HepG2 (cell line): ENCODE measurements around the gene SULT4A1. TPM values are rescaled to one million over a fixed set of nuclear protein-coding genes. Genes with fewer than 3 reads are reported as not detected.
A peak's percentile ranks its signal among the peaks of the same experiment; 100 is the strongest.

Experiments
- ATAC-seq: fragments of 200-7000 bp; cut with Tn5 transposase; 3 replicates; pipeline ENCODE4 v1.9.1; 2020; ENCODE audit warnings: mild to moderate bottlenecking, moderate library complexity
- BruUV-seq: library from RNA; stranded (reverse); fragments of 400-500 nt; replicated peaks from 2 replicates; lab custom pipeline; 2021; lab: Mats Ljungman, UMichigan
- CTCF ChIA-PET: fragments of 300-600 bp; formaldehyde crosslinking; extraction: SDS; loops from one replicate; lab custom pipeline; 2021; ENCODE audit warnings: low total read pairs, inconsistent platforms, low intra/inter-chr PET ratio; lab: Yijun Ruan, JAX
- POLR2A ChIA-PET: fragments of 350-600 bp; sonication (Branson Sonifier 250); formaldehyde crosslinking; loops from one replicate; lab custom pipeline; 2020; ENCODE audit warnings: antibody characterized with exemption, inconsistent platforms; lab: Yijun Ruan, JAX
- DNase-seq: peaks from one replicate; pipeline ENCODE4 v3.0.0-alpha.2; 2015; ENCODE audit warnings: low spot score
- FAIRE-seq: peaks from 3 replicates; lab custom pipeline; 2011; peaks lifted over from hg19 to GRCh38; lab: Jason Lieb, UNC
- H2AFZ ChIP-seq: one replicate; pipeline ENCODE4 v1.6.1; 2011; ENCODE audit warnings: low read length, inconsistent platforms
- H3K27ac ChIP-seq: fragments of 300-600 bp; 3 replicates; pipeline ENCODE4 v1.8.0; 2011; ENCODE audit warnings: mixed run types, mild to moderate bottlenecking, mixed read lengths, low read length, inconsistent platforms; ENCODE audit not compliant: insufficient read depth; ENCODE audit errors: extremely low read length
- H3K27me3 ChIP-seq, 2 experiments: fragments of 200-600 bp in 1 of 2; 2 replicates in 1 of 2; 3 replicates in 1 of 2; pipeline versions ENCODE4 v1.6.0 to v1.8.0; 2011; ENCODE audit warnings: low read length in 2 of 2, mild to moderate bottlenecking in 2 of 2, moderate library complexity in 2 of 2, inconsistent platforms in 1 of 2; ENCODE audit not compliant: insufficient read depth in 2 of 2, control insufficient read depth in 1 of 2
- H3K36me3 ChIP-seq, 2 experiments: fragments of 200-600 bp in 1 of 2; replicated peaks in 1 of 2; 2 replicates in 1 of 2; 3 replicates in 1 of 2; pipeline versions ENCODE4 v1.5.1 to v1.8.0; 2011; ENCODE audit warnings: low read length in 2 of 2, inconsistent platforms in 1 of 2; ENCODE audit not compliant: insufficient read depth in 2 of 2, control insufficient read depth in 1 of 2
- H3K4me1 ChIP-seq: 2 replicates; pipeline ENCODE4 v1.5.1; 2012; ENCODE audit warnings: low read length, inconsistent platforms; ENCODE audit not compliant: insufficient read depth
- H3K4me2 ChIP-seq: 2 replicates; pipeline ENCODE4 v1.6.0; 2011; ENCODE audit warnings: low read depth, low read length, inconsistent platforms
- H3K4me3 ChIP-seq, 3 experiments: fragments of 200-600 bp in 1 of 3; sonication (generic), shearing (Covaris generic) in 1 of 3; replicated peaks in 1 of 3; 2 replicates each; pipeline ENCODE4 v1.5.1; 2011 to 2016; ENCODE audit warnings: low read length in 3 of 3, inconsistent platforms in 2 of 3, low read depth in 2 of 3, mild to moderate bottlenecking in 2 of 3, control low read depth in 1 of 3, mixed read lengths in 1 of 3; ENCODE audit not compliant: insufficient read depth in 1 of 3
- H3K79me2 ChIP-seq: one replicate; pipeline ENCODE4 v1.6.1; 2011; ENCODE audit warnings: low read length, inconsistent platforms; ENCODE audit not compliant: insufficient read depth
- H3K9ac ChIP-seq: 2 replicates; pipeline ENCODE4 v1.6.0; 2011; ENCODE audit warnings: mild to moderate bottlenecking, low read depth, low read length, inconsistent platforms; ENCODE audit not compliant: insufficient read depth
- H3K9me3 ChIP-seq: 2 replicates; pipeline ENCODE4 v1.5.1; 2012; ENCODE audit warnings: mild to moderate bottlenecking, low read length
- H4K20me1 ChIP-seq: 2 replicates; pipeline ENCODE4 v1.6.0; 2011; ENCODE audit warnings: inconsistent platforms, mild to moderate bottlenecking, low read length, moderate library complexity; ENCODE audit not compliant: insufficient read depth
- CREB1 ChIP-seq, 2 experiments: fragments of 450-650 bp in 1 of 2; IDR thresholded peaks; 2 replicates each; pipeline ENCODE4 v1.6.1; 2016 to 2017; ENCODE audit warnings: control low read depth in 1 of 2, mild to moderate bottlenecking in 1 of 2, missing compliant biosample characterization in 1 of 2, missing genetic modification characterization in 1 of 2
- ELF3 ChIP-seq: IDR thresholded peaks from 2 replicates; pipeline ENCODE4 v1.6.1; 2016; ENCODE audit warnings: missing genetic modification reagents, missing compliant biosample characterization
- GABPB1 ChIP-seq: IDR thresholded peaks from 2 replicates; pipeline ENCODE4 v1.6.1; 2016; ENCODE audit warnings: mild to moderate bottlenecking, missing genetic modification reagents, moderate library complexity, missing compliant biosample characterization
- GLMP ChIP-seq: sonication (generic); formaldehyde crosslinking; IDR thresholded peaks from 2 replicates; pipeline ENCODE4 v1.9.0; 2021; ENCODE audit warnings: missing genetic modification reagents, mild to moderate bottlenecking, borderline replicate concordance
- GTF3A ChIP-seq: sonication (generic); formaldehyde crosslinking; conservative IDR thresholded peaks from 2 replicates; pipeline ENCODE4 v1.4.0; 2020; ENCODE audit warnings: mild to moderate bottlenecking, missing genetic modification reagents
- HNF1A ChIP-seq, 2 experiments: sonication (generic) in 1 of 2; formaldehyde crosslinking in 1 of 2; IDR thresholded peaks; 2 replicates each; pipeline versions ENCODE4 v1.4.0 to v1.6.1; 2016 to 2020; ENCODE audit warnings: borderline replicate concordance in 1 of 2, low read depth in 1 of 2, mild to moderate bottlenecking in 1 of 2, missing genetic modification reagents in 1 of 2
- IKZF5 ChIP-seq: IDR thresholded peaks from 2 replicates; pipeline ENCODE4 v1.6.1; 2018; ENCODE audit warnings: missing genetic modification reagents, mild to moderate bottlenecking, missing compliant biosample characterization
- MEIS1 ChIP-seq: sonication (generic); formaldehyde crosslinking; IDR thresholded peaks from 2 replicates; pipeline ENCODE4 v1.9.0; 2021; ENCODE audit warnings: mild to moderate bottlenecking, missing genetic modification reagents, moderate library complexity, borderline replicate concordance
- NRL ChIP-seq: sonication (generic); formaldehyde crosslinking; IDR thresholded peaks from 2 replicates; pipeline ENCODE4 v1.5.0; 2020; ENCODE audit warnings: missing genetic modification reagents, mild to moderate bottlenecking, moderate library complexity, borderline replicate concordance
- RARG ChIP-seq: sonication (generic); formaldehyde crosslinking; IDR thresholded peaks from 2 replicates; pipeline ENCODE4 v1.4.0; 2020; ENCODE audit warnings: low read depth, mild to moderate bottlenecking, missing genetic modification reagents
- RBM22 ChIP-seq: fragments of 200-400 bp; formaldehyde crosslinking; optimal IDR thresholded peaks from 2 replicates; pipeline ENCODE3; 2017; ENCODE audit warnings: mild to moderate bottlenecking, low read length, moderate library complexity
- SNAPC2 ChIP-seq: sonication (generic); formaldehyde crosslinking; IDR thresholded peaks from 2 replicates; pipeline ENCODE4 v1.8.1; 2022; ENCODE audit warnings: mild to moderate bottlenecking, missing genetic modification reagents
- THAP11 ChIP-seq: IDR thresholded peaks from 2 replicates; pipeline ENCODE4 v1.6.1; 2016; ENCODE audit warnings: missing biosample characterization, missing genetic modification reagents
- TP53 ChIP-seq: sonication (generic); formaldehyde crosslinking; conservative IDR thresholded peaks from 2 replicates; pipeline ENCODE4 v1.4.0; 2020; ENCODE audit warnings: missing genetic modification reagents
- ZNF207 ChIP-seq: fragments of 450-650 bp; IDR thresholded peaks from 2 replicates; pipeline ENCODE4 v1.6.1; 2016; ENCODE audit warnings: antibody characterized with exemption, borderline replicate concordance
- ZNF234 ChIP-seq: sonication (generic); formaldehyde crosslinking; conservative IDR thresholded peaks from 2 replicates; pipeline ENCODE4 v1.5.1; 2020; ENCODE audit warnings: mild to moderate bottlenecking, missing genetic modification reagents
- ZNF550 ChIP-seq: sonication (generic); formaldehyde crosslinking; IDR thresholded peaks from 2 replicates; pipeline ENCODE4 v1.4.0; 2020; ENCODE audit warnings: mild to moderate bottlenecking, missing genetic modification reagents, borderline replicate concordance
- ZNF619 ChIP-seq: sonication (generic); formaldehyde crosslinking; IDR thresholded peaks from 2 replicates; pipeline ENCODE4 v1.4.0; 2020; ENCODE audit warnings: mild to moderate bottlenecking, missing genetic modification reagents
- ZSCAN12 ChIP-seq: sonication (generic); formaldehyde crosslinking; IDR thresholded peaks from 2 replicates; pipeline ENCODE4 v1.9.0; 2021; ENCODE audit warnings: mild to moderate bottlenecking, missing genetic modification reagents
- WGBS: methylation state at CpG from one replicate; pipeline ENCODE4 v1.1.6; 2017; ENCODE audit warnings: low lambda C conversion rate; 5-methylcytosine and 5-hydroxymethylcytosine counted together
- in situ Hi-C: cut with HindIII; loops from 2 replicates; pipeline ENCODE4 v1.10.0; 2017; ENCODE audit warnings: low pct_unique_long_range_greater_than_20kb; ENCODE audit not compliant: extremely low pct_ligation_motif_present
- intact Hi-C: fragments of 100-400 bp; cut with micrococcal nuclease; formaldehyde crosslinking; loops from one replicate; pipeline ENCODE4 v1.10.0; 2022; ENCODE audit not compliant: unreplicated experiment
- polyA plus RNA-seq, 8 experiments: library from polyadenylated mRNA; depleted of rRNA in 3 of 8; stranded (reverse) in 7 of 8; unstranded in 1 of 8; fragments of >200 nt; fragmentation: Illumina TruSeq in 4 of 8; extraction: Trizol in 4 of 8; gene quantifications; 2 replicates each; pipeline versions ENCODE4 v1.2.1 to v1.2.3, GENCODE V29; 2011 to 2016; ENCODE audit warnings: low read depth in 4 of 8, missing spikeins in 1 of 8, mixed read lengths in 1 of 8; ENCODE audit not compliant: insufficient read depth in 1 of 8
- total RNA-seq, 5 experiments: library from RNA; depleted of rRNA; stranded (reverse); fragments of >200 nt; fragmentation: Illumina TruSeq; extraction: Trizol; gene quantifications; 2 replicates each; pipeline ENCODE4 v1.2.3, GENCODE V29; 2016; ENCODE audit warnings: low read depth in 1 of 5

SULT4A1 gene
- total and polyA plus RNA-seq, 2 of the 13 experiments (the other 11 are each of a cell fraction or from before 2014, with no cell fraction given): not detected

DNA sequence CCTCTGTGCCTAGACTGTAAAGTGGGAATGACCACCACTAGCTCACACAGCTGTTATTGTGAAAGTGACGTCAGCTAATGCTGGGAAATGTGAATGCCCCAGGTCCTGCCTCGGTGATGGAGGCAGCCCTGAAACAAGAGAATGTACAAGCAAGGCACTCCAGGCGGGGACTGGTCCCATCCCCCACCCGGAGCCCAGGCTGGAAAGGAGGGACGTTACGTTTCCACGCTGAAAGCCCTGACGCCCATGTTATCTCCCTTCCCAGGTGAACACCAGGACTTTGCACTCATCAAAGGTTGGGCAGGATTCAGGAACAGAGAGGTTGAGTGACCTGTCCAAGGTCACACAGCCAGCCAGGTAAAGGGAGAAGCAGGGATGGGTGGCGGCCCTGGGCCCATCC, 784 bp downstream of the SULT4A1 start (continued):
- TF ChIP-seq HNF1A (IDR thresholded peaks at IDR 0.05; ENCODE audit: low read depth): no peak
- TF ChIP-seq HNF1A (CRISPR knock-in tag; IDR thresholded peaks at IDR 0.05; ENCODE audit: borderline replicate concordance): no peak
- no peak for TF ChIP-seq THAP11 (CRISPR knock-in tag)
- TF ChIP-seq GLMP (CRISPR knock-in tag): no peak
- peak; percentile 85 for TF ChIP-seq CREB1 (IDR thresholded peaks at IDR 0.05)
- TF ChIP-seq CREB1 (CRISPR knock-in tag; IDR thresholded peaks at IDR 0.05): no peak
- no peak for TF ChIP-seq ELF3
- TF ChIP-seq TP53: no peak

- no peak overlapping the region for H3K4me3 ChIP-seq
- no peaks in the 10 kb centered on the region for H3K79me2 ChIP-seq
- no peaks in the 10 kb centered on the region for H4K20me1 ChIP-seq
- H3K9me3 ChIP-seq: no peaks in the 10 kb centered on the region
- no peak overlapping the region for H2AFZ ChIP-seq
- no TSS peak for BruUV-seq
- CTCF ChIA-PET: no interaction called here
- in situ Hi-C loops: no loop called here
- FAIRE-seq: no peak
- no peak overlapping the region for H3K9ac ChIP-seq
- H3K4me1 ChIP-seq: no peaks in the 10 kb centered on the region
- no peak for ATAC-seq
- no peak for DNase-seq
- POLR2A ChIA-PET: no interaction called here
- H3K36me3 ChIP-seq: no peaks in the 10 kb centered on the region
- no peak overlapping the region for H3K27ac ChIP-seq
- WGBS: 42% methylated on average over 8 of the region's 12 CpGs
- peaks cover 0 to 35% of the 10 kb centered on the region in 2 experiments; a peak in 4 of 5 replicates for H3K27me3 ChIP-seq
- intact Hi-C loops: no loop called here
- no peak overlapping the region for H3K4me2 ChIP-seq
- TF ChIP-seq ZNF550 (CRISPR knock-in tag) (no peak), ZNF234 (CRISPR knock-in tag) (no peak), RARG (CRISPR knock-in tag) (no peak), MEIS1 (CRISPR knock-in tag) (no peak), ZSCAN12 (CRISPR knock-in tag) (no peak), ZNF207 (no peak), GABPB1 (CRISPR knock-in tag) (no peak), NRL (CRISPR knock-in tag) (no peak), IKZF5 (no peak), GTF3A (no peak), SNAPC2 (CRISPR knock-in tag) (no peak), RBM22 (no peak), ZNF619 (no peak)
Measured at GRCh38 chr22:43860831-43861230, 1.5 kb downstream of the SULT4A1 start.
